Activated B cell treated with CpG ODN at 0.5 μM for 24 hours (primary cell): Measurements from ENCODE around the gene OOSP4B. TPM values are rescaled to one million over a fixed set of nuclear protein-coding genes. Genes with fewer than 3 reads are reported as not detected.
"Not testable (repeated sequence)": the region's sequence is repeated elsewhere in the genome, so short reads cannot be mapped to it uniquely, and the experiment has no call there.

Experiments used
- ATAC-seq: fragments of 200-7000 bp; cut with Tn5 transposase; one replicate; pipeline ENCODE4 v1.10.0; 2021; ENCODE audit warnings: low read depth, mild to moderate bottlenecking, moderate library complexity
- CTCF ChIA-PET: fragments of 350-600 bp; sonication (Branson Sonifier 250); formaldehyde crosslinking; loops from one replicate; lab custom pipeline; 2021; ENCODE audit warnings: antibody characterized with exemption; lab: Charles Lee
- POLR2A ChIA-PET: fragments of 350-600 bp; sonication (Branson Sonifier 250); formaldehyde crosslinking; loops from one replicate; lab custom pipeline; 2021; ENCODE audit warnings: antibody characterized with exemption; lab: Charles Lee
- DNase-seq: peaks from one replicate; pipeline ENCODE4 v3.0.0; 2022
- H3K27ac Mint-ChIP-seq: one replicate; pipeline ENCODE4 v1.8.0; 2020; ENCODE audit warnings: mixed read lengths
- H3K27me3 Mint-ChIP-seq: one replicate; pipeline ENCODE4 v1.8.0; 2021; ENCODE audit warnings: mixed read lengths
- H3K36me3 Mint-ChIP-seq: one replicate; pipeline ENCODE4 v1.8.0; 2021; ENCODE audit warnings: low read depth, mixed read lengths
- H3K4me1 Mint-ChIP-seq: one replicate; pipeline ENCODE4 v1.8.0; 2021; ENCODE audit warnings: mixed read lengths
- H3K4me3 Mint-ChIP-seq: one replicate; pipeline ENCODE4 v1.8.0; 2020; ENCODE audit warnings: mild to moderate bottlenecking, mixed read lengths
- H3K9me3 Mint-ChIP-seq: one replicate; pipeline ENCODE4 v1.8.0; 2020; ENCODE audit warnings: mixed read lengths
- intact Hi-C: fragments of 100-400 bp; cut with micrococcal nuclease; formaldehyde crosslinking; loops from one replicate; pipeline ENCODE4 v1.15.1; 2024
- total RNA-seq: library from RNA; stranded (reverse); gene quantifications from 2 replicates; pipeline ENCODE4 v1.2.3, GENCODE V29; 2022
- TF ChIP-seq, protein P1 (sequence below): fragments of 200-600 bp; IDR thresholded peaks from one replicate; pipeline ENCODE4 v1.8.0; 2022; ENCODE audit warnings: antibody characterized with exemption, mild to moderate bottlenecking

The OOSP4B gene
- total RNA-seq, 1 donor from 2014 or later: not detected

- POLR2A ChIA-PET: no interaction called here
- Mint-ChIP-seq H3K4me1 (no peaks in the 10 kb centered on the region), H3K36me3 (no peaks in the 10 kb centered on the region), H3K27me3 (peaks cover 19% of the 10 kb centered on the region), H3K4me3 (no peak overlapping the region), H3K27ac (no peak overlapping the region), H3K9me3 (no peaks in the 10 kb centered on the region)
- TF ChIP-seq, protein P1, sequence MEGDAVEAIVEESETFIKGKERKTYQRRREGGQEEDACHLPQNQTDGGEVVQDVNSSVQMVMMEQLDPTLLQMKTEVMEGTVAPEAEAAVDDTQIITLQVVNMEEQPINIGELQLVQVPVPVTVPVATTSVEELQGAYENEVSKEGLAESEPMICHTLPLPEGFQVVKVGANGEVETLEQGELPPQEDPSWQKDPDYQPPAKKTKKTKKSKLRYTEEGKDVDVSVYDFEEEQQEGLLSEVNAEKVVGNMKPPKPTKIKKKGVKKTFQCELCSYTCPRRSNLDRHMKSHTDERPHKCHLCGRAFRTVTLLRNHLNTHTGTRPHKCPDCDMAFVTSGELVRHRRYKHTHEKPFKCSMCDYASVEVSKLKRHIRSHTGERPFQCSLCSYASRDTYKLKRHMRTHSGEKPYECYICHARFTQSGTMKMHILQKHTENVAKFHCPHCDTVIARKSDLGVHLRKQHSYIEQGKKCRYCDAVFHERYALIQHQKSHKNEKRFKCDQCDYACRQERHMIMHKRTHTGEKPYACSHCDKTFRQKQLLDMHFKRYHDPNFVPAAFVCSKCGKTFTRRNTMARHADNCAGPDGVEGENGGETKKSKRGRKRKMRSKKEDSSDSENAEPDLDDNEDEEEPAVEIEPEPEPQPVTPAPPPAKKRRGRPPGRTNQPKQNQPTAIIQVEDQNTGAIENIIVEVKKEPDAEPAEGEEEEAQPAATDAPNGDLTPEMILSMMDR: no peak
- no peak for ATAC-seq
- CTCF ChIA-PET: no interaction called here
- no peak for DNase-seq
- intact Hi-C loops: no loop called here
Observed at GRCh38 chr11:59999691-60000090, 17.3 kb upstream of the OOSP4B start.

GRCh38 chr11:60003729-60004128 lies 13.3 kb upstream of the OOSP4B start:
- intact Hi-C loops: no loop called here
- DNase-seq (no peak), ATAC-seq (no peak)
- Mint-ChIP-seq H3K27me3 (peaks cover 16% of the 10 kb centered on the region), H3K4me3 (no peak overlapping the region), H3K4me1 (no peaks in the 10 kb centered on the region), H3K27ac (no peak overlapping the region), H3K9me3 (no peaks in the 10 kb centered on the region), H3K36me3 (no peaks in the 10 kb centered on the region)
- TF ChIP-seq, protein P1: no peak
- ChIA-PET POLR2A (no interaction called here), CTCF (no interaction called here)

GRCh38 chr11:60005360-60005759 lies 11.6 kb upstream of the OOSP4B start:
- no peak overlapping the region for H3K4me3 Mint-ChIP-seq
- ATAC-seq (no peak), DNase-seq (no peak)
- no peak overlapping the region for H3K27ac Mint-ChIP-seq
- H3K36me3 Mint-ChIP-seq: no peaks in the 10 kb centered on the region
- H3K4me1 Mint-ChIP-seq: no peaks in the 10 kb centered on the region
- TF ChIP-seq, protein P1: no peak
- peaks cover 17% of the 10 kb centered on the region for H3K27me3 Mint-ChIP-seq
- intact Hi-C loops: no loop called here
- ChIA-PET POLR2A (no interaction called here), CTCF (no interaction called here)
- no peaks in the 10 kb centered on the region for H3K9me3 Mint-ChIP-seq

GRCh38 chr11:60018058-60018457 lies 1.1 kb downstream of the OOSP4B start:
- CTCF ChIA-PET: no interaction called here
- Mint-ChIP-seq H3K4me1 (no peaks in the 10 kb centered on the region), H3K36me3 (no peaks in the 10 kb centered on the region), H3K27ac (no peak overlapping the region), H3K9me3 (no peaks in the 10 kb centered on the region), H3K27me3 (peaks cover 7% of the 10 kb centered on the region), H3K4me3 (no peak overlapping the region)
- intact Hi-C loops: no loop called here
- TF ChIP-seq, protein P1: no peak
- POLR2A ChIA-PET: no interaction called here
- ATAC-seq (no peak), DNase-seq (no peak)

DNA sequence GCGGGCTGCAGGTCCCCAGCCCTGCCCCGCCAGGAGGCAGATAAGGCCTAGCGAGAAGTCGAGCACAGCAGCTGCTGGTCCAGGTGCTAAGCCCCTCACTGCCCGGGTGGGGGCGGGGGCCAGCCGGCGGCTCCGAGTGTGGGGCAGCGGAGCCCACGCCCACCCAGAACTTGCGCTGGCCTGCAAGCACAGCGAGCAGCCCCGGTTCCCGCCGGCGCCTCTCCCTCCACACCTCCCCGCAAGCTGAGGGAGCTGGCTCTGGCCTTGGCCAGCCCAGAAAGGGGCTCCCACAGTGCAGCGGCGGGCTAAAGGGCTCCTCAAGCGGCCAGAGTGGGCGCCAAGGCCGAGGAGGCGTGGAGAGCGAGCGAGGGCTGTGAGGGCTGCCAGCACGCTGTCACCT lies 3.4 kb downstream of the OOSP4B start:
- POLR2A ChIA-PET, H3K4me3 Mint-ChIP-seq, H3K27ac Mint-ChIP-seq, H3K4me1 Mint-ChIP-seq, H3K36me3 Mint-ChIP-seq, DNase-seq, H3K27me3 Mint-ChIP-seq, CTCF ChIA-PET, intact Hi-C loops, ATAC-seq, H3K9me3 Mint-ChIP-seq: not testable (repeated sequence)

- Mint-ChIP-seq H3K36me3 (no peaks in the 10 kb centered on the region), H3K4me1 (no peaks in the 10 kb centered on the region), H3K27me3 (peaks cover 3% of the 10 kb centered on the region), H3K9me3 (no peaks in the 10 kb centered on the region), H3K27ac (no peak overlapping the region), H3K4me3 (no peak overlapping the region)
- ChIA-PET POLR2A (no interaction called here), CTCF (no interaction called here)
- TF ChIP-seq, protein P1: no peak
- no peak for DNase-seq
- ATAC-seq: no peak
- intact Hi-C loops: no loop called here
Observed at GRCh38 chr11:60029015-60029632, 12.1 kb downstream of the OOSP4B start.
